Smooth muscle cell (in vitro differentiated cells): ENCODE measurements around the gene B4GALNT4. TPM values are rescaled to one million over a fixed set of nuclear protein-coding genes. Genes with fewer than 3 reads are reported as not detected.

ENCODE experiments used
- DNase-seq: peaks from one replicate; lab custom pipeline; 2025; ENCODE audit not compliant: unreplicated experiment; lab: John Stamatoyannopoulos, UW
- H2AFZ ChIP-seq: fragments of 200-600 bp; sonication (generic); 2 replicates; pipeline ENCODE4 v1.6.0; 2016; ENCODE audit warnings: antibody characterized with exemption, low read depth, mild to moderate bottlenecking
- H3F3A ChIP-seq: fragments of 200-600 bp; sonication (generic); 2 replicates; pipeline ENCODE4 v1.6.0; 2017; ENCODE audit warnings: antibody characterized with exemption, low read depth
- H3K27ac ChIP-seq: fragments of 200-600 bp; sonication (generic); 2 replicates; pipeline ENCODE4 v1.5.1; 2016; ENCODE audit warnings: low read depth, mild to moderate bottlenecking
- H3K27me3 ChIP-seq: fragments of 200-600 bp; sonication (generic); 2 replicates; pipeline ENCODE4 v1.6.1; 2016; ENCODE audit warnings: low read depth, mild to moderate bottlenecking
- H3K36me3 ChIP-seq: fragments of 200-600 bp; sonication (generic); 2 replicates; pipeline ENCODE4 v1.5.1; 2016; ENCODE audit warnings: low read depth
- H3K4me1 ChIP-seq: fragments of 200-600 bp; sonication (generic); 2 replicates; pipeline ENCODE4 v1.5.1; 2016; ENCODE audit warnings: low read depth
- H3K4me2 ChIP-seq: fragments of 200-600 bp; sonication (generic); 2 replicates; pipeline ENCODE4 v1.6.0; 2016; ENCODE audit warnings: mild to moderate bottlenecking
- H3K4me3 ChIP-seq: fragments of 200-600 bp; sonication (generic); 2 replicates; pipeline ENCODE4 v1.5.1; 2016; ENCODE audit warnings: mild to moderate bottlenecking
- H3K79me2 ChIP-seq: fragments of 200-600 bp; sonication (generic); 2 replicates; pipeline ENCODE4 v1.6.0; 2016; ENCODE audit warnings: low read depth, mild to moderate bottlenecking
- H3K9ac ChIP-seq: fragments of 200-600 bp; sonication (generic); 2 replicates; pipeline ENCODE4 v1.6.0; 2016; ENCODE audit warnings: low read depth
- H3K9me3 ChIP-seq: fragments of 200-600 bp; sonication (generic); replicated peaks from 2 replicates; pipeline ENCODE4 v1.5.1; 2016; ENCODE audit warnings: low read depth
- H4K20me1 ChIP-seq: fragments of 200-600 bp; sonication (generic); 2 replicates; pipeline ENCODE4 v1.6.0; 2016; ENCODE audit warnings: low read depth
- WGBS: methylation state at CpG from one replicate; pipeline ENCODE4 v1.1.7; 2016; ENCODE audit warnings: low lambda C conversion rate; 5-methylcytosine and 5-hydroxymethylcytosine counted together
- polyA plus RNA-seq: library from polyadenylated mRNA; unstranded; fragments of >200 nt; fragmentation: Nextera tagmentation; extraction: Ambion mirVana; gene quantifications from 2 replicates; pipeline ENCODE4 v1.2.1, GENCODE V29; 2016
- total RNA-seq: library from RNA; depleted of rRNA; stranded (reverse); fragments of >200 nt; gene quantifications from 2 replicates; pipeline ENCODE4 v1.2.3, GENCODE V29; 2014
- TF ChIP-seq, protein P1 (sequence below): fragments of 200-600 bp; sonication (generic); IDR thresholded peaks from 2 replicates; pipeline ENCODE4 v1.5.1; 2017; ENCODE audit warnings: borderline replicate concordance, mild to moderate bottlenecking, antibody characterized with exemption; ENCODE audit not compliant: insufficient read depth, poor library complexity, severe bottlenecking

B4GALNT4 gene
- total and polyA plus RNA-seq, 2 experiments from 2014 or later: 21.9 to 45.8 TPM

- TF ChIP-seq, protein P1, sequence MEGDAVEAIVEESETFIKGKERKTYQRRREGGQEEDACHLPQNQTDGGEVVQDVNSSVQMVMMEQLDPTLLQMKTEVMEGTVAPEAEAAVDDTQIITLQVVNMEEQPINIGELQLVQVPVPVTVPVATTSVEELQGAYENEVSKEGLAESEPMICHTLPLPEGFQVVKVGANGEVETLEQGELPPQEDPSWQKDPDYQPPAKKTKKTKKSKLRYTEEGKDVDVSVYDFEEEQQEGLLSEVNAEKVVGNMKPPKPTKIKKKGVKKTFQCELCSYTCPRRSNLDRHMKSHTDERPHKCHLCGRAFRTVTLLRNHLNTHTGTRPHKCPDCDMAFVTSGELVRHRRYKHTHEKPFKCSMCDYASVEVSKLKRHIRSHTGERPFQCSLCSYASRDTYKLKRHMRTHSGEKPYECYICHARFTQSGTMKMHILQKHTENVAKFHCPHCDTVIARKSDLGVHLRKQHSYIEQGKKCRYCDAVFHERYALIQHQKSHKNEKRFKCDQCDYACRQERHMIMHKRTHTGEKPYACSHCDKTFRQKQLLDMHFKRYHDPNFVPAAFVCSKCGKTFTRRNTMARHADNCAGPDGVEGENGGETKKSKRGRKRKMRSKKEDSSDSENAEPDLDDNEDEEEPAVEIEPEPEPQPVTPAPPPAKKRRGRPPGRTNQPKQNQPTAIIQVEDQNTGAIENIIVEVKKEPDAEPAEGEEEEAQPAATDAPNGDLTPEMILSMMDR: no peak
- Histone ChIP-seq H3K79me2 (no peaks in the 10 kb centered on the region), H3K27me3 (peaks cover 7% of the 10 kb centered on the region), H3K9ac (no peak overlapping the region), H3K4me3 (no peak overlapping the region), H3F3A (peaks cover 8% of the 10 kb centered on the region), H4K20me1 (no peaks in the 10 kb centered on the region), H3K36me3 (no peaks in the 10 kb centered on the region), H3K27ac (no peak overlapping the region), H3K4me1 (no peaks in the 10 kb centered on the region), H2AFZ (no peak overlapping the region), H3K9me3 (no peaks in the 10 kb centered on the region), H3K4me2 (no peak overlapping the region)
- DNase-seq: no peak
- 67% methylated on average over 4 of the region's 4 CpGs for WGBS
Observed at GRCh38 chr11:425301-425700, 56.0 kb downstream of the B4GALNT4 start.

- no peak overlapping the region for H2AFZ ChIP-seq
- no peaks in the 10 kb centered on the region for H3K79me2 ChIP-seq
- H3K4me2 ChIP-seq: no peak overlapping the region
- DNase-seq: no peak
- peaks cover 4% of the 10 kb centered on the region for H3F3A ChIP-seq
- TF ChIP-seq, protein P1: no peak
- H3K27ac ChIP-seq: no peak overlapping the region
- peaks cover 7% of the 10 kb centered on the region for H3K27me3 ChIP-seq
- H3K9me3 ChIP-seq: no peaks in the 10 kb centered on the region
- H4K20me1 ChIP-seq: no peaks in the 10 kb centered on the region
- H3K4me3 ChIP-seq: no peak overlapping the region
- 95% methylated on average over 8 of the region's 8 CpGs for WGBS
- H3K36me3 ChIP-seq: no peaks in the 10 kb centered on the region
- no peak overlapping the region for H3K9ac ChIP-seq
- no peaks in the 10 kb centered on the region for H3K4me1 ChIP-seq
Observed at GRCh38 chr11:426851-427250, 57.6 kb downstream of the B4GALNT4 start.

DNA sequence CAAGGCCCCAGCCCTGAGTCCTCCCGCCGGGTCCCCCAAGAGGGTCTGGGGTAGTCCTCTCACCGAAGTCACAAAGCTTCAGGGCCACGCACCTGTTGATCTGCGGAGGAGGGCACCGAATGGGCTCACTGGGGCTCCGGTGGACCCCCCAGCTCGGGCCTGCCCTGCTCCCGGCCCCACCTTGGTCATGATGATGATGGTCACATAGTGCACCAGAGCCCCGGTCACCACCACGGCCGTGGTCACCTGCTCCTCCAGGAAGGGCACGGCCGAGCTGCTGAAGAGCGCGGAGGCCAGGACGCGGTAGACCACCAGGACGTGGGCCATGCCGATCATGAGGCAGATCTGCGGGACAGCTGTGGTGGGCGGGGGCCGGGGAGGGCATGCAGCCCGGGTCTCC lies 59.0 kb downstream of the B4GALNT4 start:
- Histone ChIP-seq H3K4me1 (no peaks in the 10 kb centered on the region), H3K27me3 (peaks cover 7% of the 10 kb centered on the region), H3K4me3 (no peak overlapping the region), H2AFZ (no peak overlapping the region), H3K36me3 (no peaks in the 10 kb centered on the region), H3K27ac (no peak overlapping the region), H3F3A (no peaks in the 10 kb centered on the region), H4K20me1 (no peaks in the 10 kb centered on the region), H3K9me3 (no peaks in the 10 kb centered on the region), H3K4me2 (no peak overlapping the region), H3K9ac (no peak overlapping the region), H3K79me2 (no peaks in the 10 kb centered on the region)
- TF ChIP-seq, protein P1: no peak
- no peak for DNase-seq
- 95% methylated on average over 23 of the region's 24 CpGs for WGBS

DNA sequence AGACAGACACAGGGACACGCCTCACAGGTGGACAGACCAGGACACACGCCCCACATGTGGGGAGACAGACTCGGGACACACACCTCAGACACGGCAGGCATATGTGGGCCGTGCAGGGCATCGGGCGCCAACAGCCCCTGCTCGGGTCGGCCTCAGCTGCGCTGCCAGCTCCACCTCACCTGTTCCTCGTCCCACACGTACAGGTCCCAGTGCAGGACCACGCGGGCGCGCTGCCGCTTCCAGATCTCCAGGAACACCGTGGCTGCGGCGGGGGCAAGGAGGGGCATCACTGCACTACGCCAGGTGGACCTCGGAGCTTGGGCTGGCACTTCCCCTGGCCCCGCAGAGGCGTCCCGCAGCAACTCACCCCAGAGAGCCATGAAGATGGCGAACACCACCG lies 60.1 kb downstream of the B4GALNT4 start:
- H3K4me2 ChIP-seq: no peak overlapping the region
- no peaks in the 10 kb centered on the region for H3K36me3 ChIP-seq
- no peaks in the 10 kb centered on the region for H3K79me2 ChIP-seq
- H3K27me3 ChIP-seq: peaks cover 4% of the 10 kb centered on the region
- no peak for DNase-seq
- no peak overlapping the region for H3K27ac ChIP-seq
- H3K4me3 ChIP-seq: no peak overlapping the region
- H3K9ac ChIP-seq: no peak overlapping the region
- TF ChIP-seq, protein P1: no peak
- H3K4me1 ChIP-seq: no peaks in the 10 kb centered on the region
- no peaks in the 10 kb centered on the region for H3F3A ChIP-seq
- H4K20me1 ChIP-seq: no peaks in the 10 kb centered on the region
- H3K9me3 ChIP-seq: no peaks in the 10 kb centered on the region
- H2AFZ ChIP-seq: no peak overlapping the region
- 94% methylated on average over 22 of the region's 27 CpGs for WGBS
